HEK293 (cell line): Measurements from ENCODE around the gene GYG1.

ENCODE experiments used
- CTCF ChIA-PET: fragments of 350-600 bp; formaldehyde crosslinking; extraction: SDS; loops from one replicate; lab custom pipeline; 2021; ENCODE audit warnings: antibody characterized with exemption; lab: Yijun Ruan, JAX
- POLR2A ChIA-PET: fragments of 300-600 bp; formaldehyde crosslinking; extraction: SDS; loops from one replicate; lab custom pipeline; 2020; ENCODE audit warnings: antibody characterized with exemption, inconsistent platforms; lab: Yijun Ruan, JAX
- H3K27ac ChIP-seq: fragments of 200-500 bp; sonication (Bioruptor generic); 2 replicates; pipeline ENCODE4 v1.5.1; 2014; ENCODE audit warnings: low read depth, low read length, control low read depth, inconsistent platforms; ENCODE audit errors: extremely low read depth
- H3K36me3 ChIP-seq, 2 experiments: fragments of 200-500 bp in 1 of 2; sonication (Bioruptor generic) in 1 of 2; 1 replicate in 1 of 2; 2 replicates in 1 of 2; pipeline ENCODE4 v1.5.1; 2014 to 2017; ENCODE audit warnings: inconsistent platforms in 2 of 2, low read length in 2 of 2; ENCODE audit not compliant: control insufficient read depth in 2 of 2, insufficient read depth in 1 of 2
- H3K4me1 ChIP-seq: fragments of 200-500 bp; sonication (Bioruptor generic); 2 replicates; pipeline ENCODE4 v1.5.1; 2014; ENCODE audit warnings: mild to moderate bottlenecking, low read length, inconsistent platforms; ENCODE audit not compliant: control insufficient read depth, insufficient read depth
- H3K4me3 ChIP-seq: 2 replicates; pipeline ENCODE4 v1.5.1; 2011; ENCODE audit warnings: low read depth, mild to moderate bottlenecking, control low read depth, low read length, moderate library complexity
- H3K9me3 ChIP-seq: fragments of 200-500 bp; sonication (Bioruptor generic); 2 replicates; pipeline ENCODE4 v1.5.1; 2014; ENCODE audit warnings: low read depth, low read length, inconsistent platforms; ENCODE audit not compliant: control insufficient read depth, insufficient read depth
- GFI1B ChIP-seq: fragments of 450-650 bp; formaldehyde crosslinking; IDR thresholded peaks from 2 replicates; pipeline ENCODE4 v1.5.1; 2016; ENCODE audit warnings: missing biosample characterization, missing genetic modification characterization
- ZBTB8A ChIP-seq: fragments of 450-650 bp; formaldehyde crosslinking; IDR thresholded peaks from 2 replicates; pipeline ENCODE4 v1.5.1; 2016; ENCODE audit warnings: missing biosample characterization, missing genetic modification characterization
- ZFP37 ChIP-seq: fragments of 450-650 bp; formaldehyde crosslinking; IDR thresholded peaks from 2 replicates; pipeline ENCODE4 v1.5.1; 2016; ENCODE audit warnings: missing biosample characterization, missing genetic modification characterization
- ZIC2 ChIP-seq: fragments of 450-650 bp; formaldehyde crosslinking; IDR thresholded peaks from 2 replicates; pipeline ENCODE4 v1.5.1; 2016; ENCODE audit warnings: missing biosample characterization, missing genetic modification characterization
- ZNF140 ChIP-seq: fragments of 450-650 bp; formaldehyde crosslinking; IDR thresholded peaks from 2 replicates; pipeline ENCODE4 v1.5.1; 2016; ENCODE audit warnings: missing biosample characterization, missing genetic modification characterization
- ZNF23 ChIP-seq: fragments of 450-650 bp; formaldehyde crosslinking; IDR thresholded peaks from 2 replicates; pipeline ENCODE4 v1.5.1; 2016; ENCODE audit warnings: missing biosample characterization, missing genetic modification characterization, borderline replicate concordance
- ZNF26 ChIP-seq: fragments of 450-650 bp; formaldehyde crosslinking; IDR thresholded peaks from 2 replicates; pipeline ENCODE4 v1.5.1; 2016; ENCODE audit warnings: missing biosample characterization, missing genetic modification characterization
- ZNF391 ChIP-seq: fragments of 450-650 bp; formaldehyde crosslinking; IDR thresholded peaks from 2 replicates; pipeline ENCODE4 v1.5.1; 2016; ENCODE audit warnings: low read depth, missing biosample characterization, missing genetic modification characterization, borderline replicate concordance
- ZNF398 ChIP-seq: fragments of 450-650 bp; formaldehyde crosslinking; IDR thresholded peaks from 2 replicates; pipeline ENCODE4 v1.5.1; 2017; ENCODE audit warnings: missing biosample characterization, missing genetic modification characterization
- ZNF48 ChIP-seq: fragments of 450-650 bp; formaldehyde crosslinking; IDR thresholded peaks from 2 replicates; pipeline ENCODE4 v1.5.1; 2016; ENCODE audit warnings: missing biosample characterization, missing genetic modification characterization
- ZNF529 ChIP-seq: fragments of 450-650 bp; formaldehyde crosslinking; IDR thresholded peaks from 2 replicates; pipeline ENCODE4 v1.5.1; 2017; ENCODE audit warnings: missing genetic modification characterization, missing biosample characterization; ENCODE audit not compliant: insufficient replicate concordance
- ZNF530 ChIP-seq: fragments of 450-650 bp; formaldehyde crosslinking; IDR thresholded peaks from 2 replicates; pipeline ENCODE4 v1.5.1; 2016; ENCODE audit warnings: low read depth, missing biosample characterization, missing genetic modification characterization
- ZNF555 ChIP-seq: fragments of 450-650 bp; formaldehyde crosslinking; conservative IDR thresholded peaks from 2 replicates; pipeline ENCODE4 v1.5.1; 2017; ENCODE audit warnings: missing biosample characterization, mild to moderate bottlenecking, missing genetic modification characterization, inconsistent platforms
- ZNF561 ChIP-seq: fragments of 450-650 bp; IDR thresholded peaks from 2 replicates; pipeline ENCODE4 v1.5.1; 2018; ENCODE audit warnings: missing biosample characterization, missing genetic modification characterization, borderline replicate concordance
- ZNF792 ChIP-seq: fragments of 450-650 bp; formaldehyde crosslinking; IDR thresholded peaks from 2 replicates; pipeline ENCODE4 v1.5.1; 2016; ENCODE audit warnings: missing biosample characterization, missing genetic modification characterization
- ZNF843 ChIP-seq: fragments of 450-650 bp; formaldehyde crosslinking; IDR thresholded peaks from 2 replicates; pipeline ENCODE4 v1.5.1; 2016; ENCODE audit warnings: missing biosample characterization, missing genetic modification characterization
- ZSCAN18 ChIP-seq: fragments of 450-650 bp; formaldehyde crosslinking; IDR thresholded peaks from 2 replicates; pipeline ENCODE4 v1.5.1; 2016; ENCODE audit warnings: missing biosample characterization, missing genetic modification characterization
- ZSCAN30 ChIP-seq: fragments of 450-650 bp; IDR thresholded peaks from 2 replicates; pipeline ENCODE4 v1.5.1; 2018; ENCODE audit warnings: missing biosample characterization, mild to moderate bottlenecking, missing genetic modification characterization, moderate library complexity
- TF ChIP-seq, protein P1 (sequence below): fragments of 450-650 bp; formaldehyde crosslinking; IDR thresholded peaks from 2 replicates; pipeline ENCODE4 v1.5.1; 2016; ENCODE audit warnings: missing biosample characterization, missing genetic modification characterization

Gene GYG1

GRCh38 chr3:148974726-148975125 is 16.6 kb upstream of the GYG1 start (continued):
- TF ChIP-seq, protein P1, sequence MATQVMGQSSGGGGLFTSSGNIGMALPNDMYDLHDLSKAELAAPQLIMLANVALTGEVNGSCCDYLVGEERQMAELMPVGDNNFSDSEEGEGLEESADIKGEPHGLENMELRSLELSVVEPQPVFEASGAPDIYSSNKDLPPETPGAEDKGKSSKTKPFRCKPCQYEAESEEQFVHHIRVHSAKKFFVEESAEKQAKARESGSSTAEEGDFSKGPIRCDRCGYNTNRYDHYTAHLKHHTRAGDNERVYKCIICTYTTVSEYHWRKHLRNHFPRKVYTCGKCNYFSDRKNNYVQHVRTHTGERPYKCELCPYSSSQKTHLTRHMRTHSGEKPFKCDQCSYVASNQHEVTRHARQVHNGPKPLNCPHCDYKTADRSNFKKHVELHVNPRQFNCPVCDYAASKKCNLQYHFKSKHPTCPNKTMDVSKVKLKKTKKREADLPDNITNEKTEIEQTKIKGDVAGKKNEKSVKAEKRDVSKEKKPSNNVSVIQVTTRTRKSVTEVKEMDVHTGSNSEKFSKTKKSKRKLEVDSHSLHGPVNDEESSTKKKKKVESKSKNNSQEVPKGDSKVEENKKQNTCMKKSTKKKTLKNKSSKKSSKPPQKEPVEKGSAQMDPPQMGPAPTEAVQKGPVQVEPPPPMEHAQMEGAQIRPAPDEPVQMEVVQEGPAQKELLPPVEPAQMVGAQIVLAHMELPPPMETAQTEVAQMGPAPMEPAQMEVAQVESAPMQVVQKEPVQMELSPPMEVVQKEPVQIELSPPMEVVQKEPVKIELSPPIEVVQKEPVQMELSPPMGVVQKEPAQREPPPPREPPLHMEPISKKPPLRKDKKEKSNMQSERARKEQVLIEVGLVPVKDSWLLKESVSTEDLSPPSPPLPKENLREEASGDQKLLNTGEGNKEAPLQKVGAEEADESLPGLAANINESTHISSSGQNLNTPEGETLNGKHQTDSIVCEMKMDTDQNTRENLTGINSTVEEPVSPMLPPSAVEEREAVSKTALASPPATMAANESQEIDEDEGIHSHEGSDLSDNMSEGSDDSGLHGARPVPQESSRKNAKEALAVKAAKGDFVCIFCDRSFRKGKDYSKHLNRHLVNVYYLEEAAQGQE (tag by site-specific recombination) = no peak
- TF ChIP-seq ZNF398 (no peak), ZNF391 (tag by site-specific recombination) (no peak), ZNF26 (no peak), ZFP37 (no peak), ZNF23 (tag by site-specific recombination) (no peak), ZNF530 (no peak), ZIC2 (no peak), ZBTB8A (tag by site-specific recombination) (no peak), ZNF48 (tag by site-specific recombination) (no peak), ZNF561 (tag by site-specific recombination) (no peak)

- Histone ChIP-seq H3K4me3 (no peak overlapping the region), H3K9me3 (no peaks in the 10 kb centered on the region)
- TF ChIP-seq ZNF26 (no peak), ZSCAN30 (no peak), ZSCAN18 (no peak), ZNF843 (tag by site-specific recombination) (no peak)
- TF ChIP-seq, all 188 proteins: peak for 0
- ChIA-PET CTCF (no interaction called here), POLR2A (no interaction called here)
- Histone ChIP-seq H3K4me1 (no peaks in the 10 kb centered on the region), H3K27ac (no peak overlapping the region), H3K36me3 (no peaks in the 10 kb centered on the region)
Observed at GRCh38 chr3:148975248-148975647, 16.1 kb upstream of the GYG1 start.

DNA sequence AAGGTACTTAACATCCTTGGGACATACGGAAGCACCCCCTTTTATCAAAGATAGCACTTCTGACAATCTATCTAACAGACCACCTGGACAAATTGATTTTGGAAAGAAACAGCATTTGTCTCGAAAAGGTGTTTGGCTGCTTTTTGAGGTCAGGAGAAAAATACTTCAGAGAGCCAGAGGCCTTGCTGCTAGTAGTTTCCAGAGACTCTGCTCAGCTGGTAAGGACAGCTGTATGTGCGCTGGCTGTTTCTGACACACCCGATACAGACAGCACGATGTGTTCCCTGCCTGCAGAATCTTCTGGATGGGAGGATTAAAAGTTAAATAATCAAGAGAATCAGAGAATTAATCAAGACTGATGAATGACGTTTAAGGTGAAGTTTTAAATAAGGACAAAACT is 15.6 kb upstream of the GYG1 start:
- no peaks in the 10 kb centered on the region for H3K4me1 ChIP-seq
- H3K36me3 ChIP-seq = no peaks in the 10 kb centered on the region
- POLR2A ChIA-PET = no interaction called here
- TF ChIP-seq GFI1B = no peak
- TF ChIP-seq ZNF555 (tag by site-specific recombination) = no peak
- no peak for TF ChIP-seq ZNF140
- no peak for TF ChIP-seq ZNF529
- no peak for TF ChIP-seq ZNF792
- no peak overlapping the region for H3K27ac ChIP-seq
- CTCF ChIA-PET = no interaction called here
- H3K9me3 ChIP-seq = no peaks in the 10 kb centered on the region
- no peak overlapping the region for H3K4me3 ChIP-seq
